Activated T-cell treated with anti-CD3 and anti-CD28 coated beads, Interleukin-2, amount 50 U/mL, for 1 hour (primary cell): ENCODE data around the gene PDIA6.
A peak's percentile ranks its signal among the peaks of the same experiment; 100 is the strongest.
"Not testable (repeated sequence)": the region's sequence is repeated elsewhere in the genome, so short reads cannot be mapped to it uniquely, and the experiment has no call there.

Source experiments
- DNase-seq: peaks from one replicate; pipeline ENCODE4 v3.0.0-alpha.2; 2020

Gene PDIA6

DNA sequence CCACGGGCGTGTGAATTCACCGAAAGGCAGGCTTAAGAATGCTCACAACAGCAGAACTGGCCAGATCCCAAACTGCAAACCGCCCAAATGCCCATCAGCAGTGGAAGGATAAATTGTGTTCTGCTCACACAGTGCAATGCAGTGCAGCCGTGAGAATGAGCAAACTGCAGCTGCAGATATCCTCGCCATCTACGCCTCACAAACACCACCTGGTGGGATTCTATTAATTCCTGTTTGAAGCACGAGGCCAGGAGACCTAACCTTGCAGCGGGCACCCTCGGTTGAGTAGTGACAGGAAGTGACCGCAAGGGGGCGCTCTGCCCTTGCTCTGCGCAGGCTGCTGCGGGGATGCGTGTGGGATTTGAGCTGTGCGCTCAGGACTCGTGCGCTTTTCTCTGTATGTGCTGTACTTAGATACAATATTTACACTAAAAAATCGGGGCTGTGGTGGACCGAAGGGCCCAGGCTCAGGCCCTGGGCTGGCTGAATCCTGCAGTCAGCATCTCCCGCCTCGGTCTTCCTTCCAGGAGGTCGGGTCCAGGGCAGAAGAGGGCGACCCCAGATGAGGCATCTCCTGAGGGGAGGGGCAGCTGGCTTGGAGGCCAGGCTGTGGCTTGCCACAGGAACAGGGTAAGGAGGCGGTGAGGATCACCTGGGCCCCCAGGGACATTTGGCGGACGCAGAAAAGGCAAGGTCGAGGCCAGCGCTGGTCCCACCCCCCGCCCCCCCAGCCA is 19.8 kb upstream of the PDIA6 start:
- peak; percentile 81 for DNase-seq

GRCh38 chr2:10831400-10831985 is 18.9 kb upstream of the PDIA6 start:
- DNase-seq: no peak

GRCh38 chr2:10830641-10831399 is 18.2 kb upstream of the PDIA6 start:
- no peak for DNase-seq

- DNase-seq: no peak
Observed at GRCh38 chr2:10830203-10830602, 17.6 kb upstream of the PDIA6 start.

GRCh38 chr2:10829299-10829698 is 16.7 kb upstream of the PDIA6 start:
- no peak for DNase-seq

GRCh38 chr2:10828346-10828745 is 15.8 kb upstream of the PDIA6 start:
- no peak for DNase-seq

DNA sequence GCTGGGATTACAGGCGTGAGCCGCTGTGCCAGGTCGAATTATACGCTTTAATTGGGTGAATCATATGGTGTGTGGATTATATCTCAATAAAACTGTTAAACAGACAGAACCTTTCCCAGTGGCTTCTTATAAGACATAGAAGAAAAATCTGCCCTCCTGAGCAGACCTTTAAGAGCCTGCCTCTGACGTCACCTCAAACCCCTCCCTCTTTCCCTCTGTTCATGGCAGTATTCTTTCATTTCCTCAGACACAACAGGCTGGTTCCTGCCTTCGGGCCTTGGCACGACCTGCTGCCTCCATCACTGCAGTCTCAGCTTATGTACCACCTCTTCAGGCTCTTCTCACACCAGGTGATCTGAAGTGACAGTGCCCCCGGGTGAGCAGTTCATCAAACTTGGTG is 14.0 kb upstream of the PDIA6 start:
- no peak for DNase-seq

GRCh38 chr2:10826026-10826425 is 13.4 kb upstream of the PDIA6 start:
- DNase-seq: no peak

DNA sequence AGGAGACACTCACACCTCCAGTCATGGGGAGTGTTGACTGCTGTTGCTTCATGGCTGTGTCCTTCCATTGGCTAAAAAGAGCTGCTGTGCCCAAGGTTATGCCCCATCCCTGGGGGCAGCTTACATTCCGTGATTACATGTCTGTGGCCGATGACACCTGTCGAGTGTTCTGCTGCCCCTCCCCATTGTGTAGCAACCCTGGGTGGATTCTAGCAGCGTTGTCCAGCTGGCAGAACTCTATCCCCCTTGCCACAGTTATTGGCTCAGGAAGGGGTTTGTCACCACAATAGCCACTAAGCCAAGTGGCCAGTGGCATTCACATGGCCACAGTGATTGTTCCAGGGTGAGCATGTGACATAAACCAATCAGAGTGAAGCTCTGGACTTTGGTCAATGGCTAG is 11.6 kb upstream of the PDIA6 start:
- DNase-seq: no peak

GRCh38 chr2:10820978-10821695 is 8.6 kb upstream of the PDIA6 start:
- DNase-seq: no peak

- no peak for DNase-seq
Observed at GRCh38 chr2:10820562-10820961, 8.0 kb upstream of the PDIA6 start.

- DNase-seq: no peak
Observed at GRCh38 chr2:10819714-10820314, 7.2 kb upstream of the PDIA6 start.

DNA sequence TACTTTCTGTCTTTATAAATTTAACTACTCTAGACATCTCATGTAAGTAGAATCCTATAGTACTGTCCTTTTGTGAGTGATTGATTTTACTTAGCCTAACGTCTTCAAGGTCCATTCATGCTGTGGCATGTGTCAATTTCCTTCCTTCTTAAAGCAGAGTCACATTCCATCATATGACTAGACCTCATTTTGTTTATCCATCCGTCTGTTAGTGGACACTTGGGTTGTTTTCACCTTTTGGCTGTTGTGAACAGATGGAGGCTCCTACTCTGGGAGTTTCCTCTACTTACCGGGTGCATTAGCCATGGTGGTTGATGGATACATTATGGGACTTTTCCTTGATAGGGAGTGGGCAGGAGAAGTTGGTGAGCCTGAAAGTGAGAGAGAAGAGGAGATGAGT is 6.4 kb upstream of the PDIA6 start:
- no peak for DNase-seq

DNA sequence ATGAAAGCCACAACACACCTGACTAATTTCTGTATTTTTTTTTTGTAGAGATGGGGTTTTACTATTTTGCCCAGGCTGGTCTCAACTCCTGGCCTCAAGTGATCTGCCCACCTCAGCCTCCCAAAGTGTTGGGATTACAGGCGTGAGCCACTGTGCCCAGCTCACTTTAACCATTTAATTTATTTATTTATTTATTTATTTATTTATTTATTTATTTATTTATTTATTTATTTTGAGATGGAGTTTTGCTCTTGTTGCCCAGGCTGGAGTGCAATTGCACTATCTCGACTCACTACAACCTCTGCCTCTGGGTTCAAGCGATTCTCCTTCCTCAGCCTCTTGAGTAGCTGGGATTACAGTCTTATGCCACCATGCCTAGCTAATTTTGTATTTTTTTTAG is 5.7 kb upstream of the PDIA6 start:
- DNase-seq: not testable (repeated sequence)

DNA sequence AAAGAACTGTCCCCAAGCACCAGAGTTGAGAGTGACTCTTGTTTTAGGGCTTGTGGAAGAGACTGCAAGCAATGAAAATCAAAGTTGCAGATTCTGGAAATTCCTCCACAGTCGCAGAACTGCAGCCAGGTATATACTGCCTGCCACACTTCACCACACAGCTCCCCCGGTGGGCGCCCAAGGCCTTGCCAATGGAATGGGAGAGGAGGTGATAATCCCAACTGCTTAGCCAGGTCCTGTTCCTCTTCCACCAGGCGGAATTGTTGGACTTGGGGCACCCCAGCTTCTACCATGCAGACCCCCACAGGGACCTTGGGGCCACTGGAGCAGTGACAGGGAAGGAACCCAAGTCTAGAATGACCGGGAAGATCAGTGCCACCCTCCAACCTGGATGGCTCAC is 4.8 kb upstream of the PDIA6 start:
- DNase-seq: no peak

- DNase-seq: no peak
Observed at GRCh38 chr2:10814571-10815331, 2.2 kb upstream of the PDIA6 start.

- no peak for DNase-seq
Observed at GRCh38 chr2:10814142-10814541, 1.6 kb upstream of the PDIA6 start.

DNA sequence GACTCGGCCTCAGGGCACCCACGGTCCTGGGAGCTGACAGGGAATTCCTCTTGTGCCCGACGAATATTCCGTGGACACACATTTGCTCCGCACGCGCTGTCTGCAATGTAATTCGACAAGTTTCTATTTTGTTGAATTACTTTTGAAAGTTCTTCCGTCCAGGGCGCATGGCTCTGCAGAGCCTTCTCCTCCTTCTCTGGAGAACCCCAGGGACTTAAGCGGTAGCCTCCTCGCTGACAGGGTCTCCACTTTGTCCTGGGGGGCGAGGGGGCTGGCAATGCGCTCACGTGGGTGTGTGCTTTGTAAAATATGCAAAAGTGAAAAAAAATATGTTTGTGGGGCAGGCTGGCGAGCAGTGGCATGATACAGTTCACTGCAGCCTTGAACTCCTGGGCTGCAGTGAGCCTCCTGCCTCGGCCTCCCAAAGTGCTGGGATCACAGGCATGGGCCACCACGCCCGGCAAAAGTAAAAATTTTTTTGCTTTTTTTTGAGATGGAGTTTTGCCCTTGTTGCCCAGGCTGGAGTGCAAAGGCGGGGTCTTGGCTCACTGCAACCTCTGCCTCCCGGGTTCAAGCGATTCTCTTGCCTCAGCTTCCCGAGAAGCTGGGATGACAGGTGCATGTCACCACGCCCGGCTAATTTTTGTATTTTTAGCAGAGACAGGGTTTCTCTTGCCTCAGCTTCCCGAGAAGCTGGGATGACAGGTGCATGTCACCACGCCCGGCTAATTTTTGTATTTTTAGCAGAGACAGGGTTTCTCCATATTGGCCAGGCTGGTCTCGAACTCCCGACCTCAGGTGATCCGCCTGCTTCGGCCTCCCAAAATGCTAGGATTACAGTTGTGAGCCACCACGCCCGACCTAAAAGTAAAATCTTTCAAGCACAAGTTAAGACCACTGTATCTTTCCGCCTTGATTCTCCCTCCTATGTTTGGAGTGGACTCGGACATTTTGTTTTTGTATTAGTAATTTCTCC is 866 bp upstream of the PDIA6 start:
- peak; percentile 33 for DNase-seq

DNA sequence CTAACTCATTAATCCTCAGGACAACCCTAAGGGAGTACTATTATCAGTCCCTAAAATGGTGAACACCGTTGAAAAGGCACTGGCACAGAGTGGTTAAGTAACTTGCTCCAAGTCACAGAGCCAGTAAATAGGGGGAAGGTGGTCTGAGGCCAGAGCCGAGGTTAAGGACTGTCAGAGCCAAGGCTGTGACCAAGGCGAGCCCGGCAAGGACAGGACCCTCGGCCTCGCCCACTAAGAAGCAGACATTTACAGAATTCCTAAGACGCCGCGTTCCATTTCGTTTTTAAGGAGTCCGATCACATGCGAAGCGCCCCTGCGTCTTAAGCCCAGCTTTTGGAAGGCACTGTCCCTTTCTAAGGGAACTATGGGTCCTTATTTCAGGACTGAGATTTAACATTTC is 1.1 kb downstream of the PDIA6 start:
- no peak for DNase-seq

- DNase-seq: no peak
Observed at GRCh38 chr2:10810202-10811161, 2.1 kb downstream of the PDIA6 start.
